ENCODE data around the gene KIF26A.

DNA sequence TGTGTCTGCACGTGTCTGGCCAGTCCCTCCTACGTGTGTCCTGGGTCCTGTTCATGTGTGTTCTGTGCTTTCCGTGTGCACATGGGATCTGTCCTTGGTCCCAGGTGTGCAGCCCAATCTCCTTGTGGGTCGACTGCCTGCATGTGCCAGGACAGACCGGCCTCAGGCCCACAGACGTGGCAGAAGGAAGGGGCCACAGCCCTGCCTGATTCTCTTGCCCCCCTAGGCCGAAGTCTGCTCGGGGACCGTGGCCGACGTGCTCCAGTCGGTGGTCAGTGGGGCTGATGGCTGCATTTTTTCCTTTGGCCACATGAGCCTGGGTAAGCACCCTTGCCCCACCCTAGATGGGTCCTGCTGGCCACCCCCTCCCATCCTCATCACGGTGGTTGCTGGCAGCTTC lies 34.0 kb downstream of the KIF26A start:
- TF ChIP-seq, protein P1, sequence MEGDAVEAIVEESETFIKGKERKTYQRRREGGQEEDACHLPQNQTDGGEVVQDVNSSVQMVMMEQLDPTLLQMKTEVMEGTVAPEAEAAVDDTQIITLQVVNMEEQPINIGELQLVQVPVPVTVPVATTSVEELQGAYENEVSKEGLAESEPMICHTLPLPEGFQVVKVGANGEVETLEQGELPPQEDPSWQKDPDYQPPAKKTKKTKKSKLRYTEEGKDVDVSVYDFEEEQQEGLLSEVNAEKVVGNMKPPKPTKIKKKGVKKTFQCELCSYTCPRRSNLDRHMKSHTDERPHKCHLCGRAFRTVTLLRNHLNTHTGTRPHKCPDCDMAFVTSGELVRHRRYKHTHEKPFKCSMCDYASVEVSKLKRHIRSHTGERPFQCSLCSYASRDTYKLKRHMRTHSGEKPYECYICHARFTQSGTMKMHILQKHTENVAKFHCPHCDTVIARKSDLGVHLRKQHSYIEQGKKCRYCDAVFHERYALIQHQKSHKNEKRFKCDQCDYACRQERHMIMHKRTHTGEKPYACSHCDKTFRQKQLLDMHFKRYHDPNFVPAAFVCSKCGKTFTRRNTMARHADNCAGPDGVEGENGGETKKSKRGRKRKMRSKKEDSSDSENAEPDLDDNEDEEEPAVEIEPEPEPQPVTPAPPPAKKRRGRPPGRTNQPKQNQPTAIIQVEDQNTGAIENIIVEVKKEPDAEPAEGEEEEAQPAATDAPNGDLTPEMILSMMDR (IDR thresholded peaks at IDR 0.05; ENCODE audit: low read depth, low read length): no peak
- no peak for TF ChIP-seq EZH2phosphoT487 (IDR thresholded peaks at IDR 0.05; ENCODE audit: low read depth)

All from OCI-LY3 (cell line).